ENCODE results near the gene FTSJ1.

DNA sequence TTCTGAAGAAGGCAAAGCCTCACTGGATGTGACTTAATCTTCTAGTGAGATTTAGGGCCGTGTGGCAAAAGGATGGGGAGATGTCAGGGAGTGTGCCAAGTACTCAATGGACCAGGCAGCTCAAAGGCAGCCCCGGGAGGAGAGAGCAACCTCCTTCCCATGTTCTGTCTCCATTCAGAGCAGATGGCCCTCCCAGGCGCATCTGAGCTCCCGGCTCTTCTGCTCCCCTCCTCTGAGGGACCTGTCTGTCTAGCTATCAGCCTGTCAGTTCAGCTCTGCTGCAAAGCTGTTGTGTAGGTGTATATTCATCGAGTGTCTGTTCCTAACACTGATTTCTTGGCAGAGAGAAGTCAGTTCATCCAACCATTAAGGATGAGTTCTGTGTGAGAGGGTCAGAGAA lies 21.9 kb downstream of the FTSJ1 start:
- TF ChIP-seq, protein P1, sequence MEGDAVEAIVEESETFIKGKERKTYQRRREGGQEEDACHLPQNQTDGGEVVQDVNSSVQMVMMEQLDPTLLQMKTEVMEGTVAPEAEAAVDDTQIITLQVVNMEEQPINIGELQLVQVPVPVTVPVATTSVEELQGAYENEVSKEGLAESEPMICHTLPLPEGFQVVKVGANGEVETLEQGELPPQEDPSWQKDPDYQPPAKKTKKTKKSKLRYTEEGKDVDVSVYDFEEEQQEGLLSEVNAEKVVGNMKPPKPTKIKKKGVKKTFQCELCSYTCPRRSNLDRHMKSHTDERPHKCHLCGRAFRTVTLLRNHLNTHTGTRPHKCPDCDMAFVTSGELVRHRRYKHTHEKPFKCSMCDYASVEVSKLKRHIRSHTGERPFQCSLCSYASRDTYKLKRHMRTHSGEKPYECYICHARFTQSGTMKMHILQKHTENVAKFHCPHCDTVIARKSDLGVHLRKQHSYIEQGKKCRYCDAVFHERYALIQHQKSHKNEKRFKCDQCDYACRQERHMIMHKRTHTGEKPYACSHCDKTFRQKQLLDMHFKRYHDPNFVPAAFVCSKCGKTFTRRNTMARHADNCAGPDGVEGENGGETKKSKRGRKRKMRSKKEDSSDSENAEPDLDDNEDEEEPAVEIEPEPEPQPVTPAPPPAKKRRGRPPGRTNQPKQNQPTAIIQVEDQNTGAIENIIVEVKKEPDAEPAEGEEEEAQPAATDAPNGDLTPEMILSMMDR (IDR thresholded peaks at IDR 0.05): no peak
- no peak for TF ChIP-seq POLR2A (IDR thresholded peaks at IDR 0.05)
